ENCODE results near the gene TMEM237. TPM values are rescaled to one million over a fixed set of nuclear protein-coding genes. Genes with fewer than 3 reads are reported as not detected.

TMEM237 gene
- total RNA-seq, 2 experiments from 2014 or later, result 11.5 to 12.5 TPM

DNA sequence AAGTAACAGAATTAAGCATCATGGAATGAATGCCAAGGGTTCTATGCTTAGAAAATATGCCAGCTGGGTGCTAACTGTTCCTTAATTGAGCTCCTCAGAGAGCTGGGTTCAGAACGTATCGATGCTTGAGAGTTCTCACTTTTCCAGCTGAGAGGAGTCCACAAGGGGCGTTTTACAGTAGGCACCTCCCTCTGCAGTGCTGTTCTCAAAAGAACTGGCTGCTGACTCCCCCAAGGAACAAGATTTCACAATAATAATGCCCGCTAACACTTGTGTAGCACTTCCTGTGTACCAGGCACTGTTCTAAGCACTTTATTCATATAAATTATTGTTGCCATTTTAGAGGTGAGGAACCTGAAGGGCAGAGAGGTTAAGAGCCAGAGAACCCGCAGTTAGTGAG, 18.1 kb upstream of the TMEM237 start:
- Mint-ChIP-seq H3K27ac (no peak overlapping the region), H3K27me3 (no peaks in the 10 kb centered on the region)
- CTCF ChIA-PET, result interaction anchor here (1.0 kb wide), 1 partner anchor 21 kb away, joined by 3 read pairs; no protein-coding TSS in a partner anchor

GRCh38 chr2:201660293-201660895, 17.1 kb upstream of the TMEM237 start:
- H3K9me3 Mint-ChIP-seq (ENCODE audit: low read depth), result no peaks in the 10 kb centered on the region
- ChIA-PET POLR2A (no interaction called here), CTCF (no interaction called here)
- no peaks in the 10 kb centered on the region for H3K36me3 Mint-ChIP-seq (ENCODE audit: low read depth)
- H3K27ac Mint-ChIP-seq, result no peak overlapping the region
- intact Hi-C loops (cut with DNase I, micrococcal nuclease), result no loop called here
- H3K4me1 Mint-ChIP-seq, result no peaks in the 10 kb centered on the region
- H3K4me3 Mint-ChIP-seq, result no peak overlapping the region
- ATAC-seq (no peak), DNase-seq (no peak)
- no peaks in the 10 kb centered on the region for H3K27me3 Mint-ChIP-seq

More for the DNA sequence above, 18.1 kb upstream of the TMEM237 start:
- intact Hi-C loops (cut with DNase I, micrococcal nuclease), result no loop called here
- POLR2A ChIA-PET, result no interaction called here
- DNase-seq (no peak), ATAC-seq (no peak)
- H3K4me1 Mint-ChIP-seq, result no peaks in the 10 kb centered on the region
- no peaks in the 10 kb centered on the region for H3K9me3 Mint-ChIP-seq (ENCODE audit: low read depth)
- no peak overlapping the region for H3K4me3 Mint-ChIP-seq
- no peaks in the 10 kb centered on the region for H3K36me3 Mint-ChIP-seq (ENCODE audit: low read depth)

DNA sequence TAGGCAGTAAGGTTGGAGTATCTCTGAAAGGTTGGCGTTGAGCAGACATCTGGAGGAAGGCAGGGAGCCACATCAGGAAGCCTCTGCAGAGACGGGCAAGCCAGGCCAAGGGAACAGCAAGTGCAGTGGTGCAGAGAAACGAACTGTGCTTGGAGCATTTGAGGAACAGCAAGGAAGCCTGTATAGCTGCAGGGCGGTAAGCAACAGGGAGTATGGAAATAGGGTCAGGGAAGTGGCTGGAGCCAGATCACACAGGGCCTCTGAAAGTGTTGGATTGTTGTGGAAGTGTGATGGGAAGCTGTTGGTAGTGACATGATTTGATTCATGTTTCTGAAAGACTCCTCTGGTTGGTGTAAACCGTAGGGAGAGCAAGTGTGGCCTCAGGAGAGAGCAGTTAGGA, 13.4 kb upstream of the TMEM237 start:
- intact Hi-C loops (cut with DNase I, micrococcal nuclease), result no loop called here
- ATAC-seq (no peak), DNase-seq (no peak)
- no peaks in the 10 kb centered on the region for H3K9me3 Mint-ChIP-seq (ENCODE audit: low read depth)
- ChIA-PET CTCF (interaction anchor here (0.7 kb wide), 1 partner anchor 201 kb away, joined by 3 read pairs; no protein-coding TSS in a partner anchor), POLR2A (no interaction called here)
- peaks cover 3% of the 10 kb centered on the region for H3K4me1 Mint-ChIP-seq
- no peak overlapping the region for H3K27ac Mint-ChIP-seq
- no peaks in the 10 kb centered on the region for H3K36me3 Mint-ChIP-seq (ENCODE audit: low read depth)
- H3K27me3 Mint-ChIP-seq, result peaks cover 5% of the 10 kb centered on the region
- H3K4me3 Mint-ChIP-seq, result no peak overlapping the region

DNA sequence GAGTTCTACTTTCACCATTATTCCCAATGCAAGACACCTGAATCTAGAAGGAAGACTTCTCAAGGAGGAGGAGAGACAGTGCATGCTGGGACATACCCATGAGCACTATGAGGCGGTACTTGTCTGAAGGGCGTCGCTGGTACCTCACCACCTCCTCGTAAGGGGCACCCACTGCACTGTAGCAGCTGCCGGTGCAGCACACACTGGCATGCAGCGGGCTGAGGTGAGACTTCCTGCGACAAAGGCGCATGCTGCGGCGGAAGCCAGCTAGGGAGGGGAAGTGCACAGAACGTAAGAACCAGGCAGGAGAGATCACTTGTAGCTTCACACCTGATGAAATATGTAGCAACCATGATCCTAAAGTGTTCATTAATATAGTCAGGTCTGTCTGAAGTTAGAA, 12.8 kb upstream of the TMEM237 start:
- Mint-ChIP-seq H3K9me3 (ENCODE audit: low read depth) (no peaks in the 10 kb centered on the region), H3K27me3 (peaks cover 5% of the 10 kb centered on the region), H3K4me1 (peaks cover 3% of the 10 kb centered on the region), H3K4me3 (no peak overlapping the region), H3K27ac (no peak overlapping the region), H3K36me3 (ENCODE audit: low read depth) (no peaks in the 10 kb centered on the region)
- ATAC-seq (no peak), DNase-seq (no peak)
- ChIA-PET POLR2A (no interaction called here), CTCF (no interaction called here)
- intact Hi-C loops (cut with DNase I, micrococcal nuclease), result no loop called here

GRCh38 chr2:201654616-201655384, 11.5 kb upstream of the TMEM237 start:
- peaks cover 3% of the 10 kb centered on the region for H3K4me1 Mint-ChIP-seq

GRCh38 chr2:201653221-201653620, 9.9 kb upstream of the TMEM237 start:
- no peak overlapping the region for H3K4me3 Mint-ChIP-seq
- H3K9me3 Mint-ChIP-seq (ENCODE audit: low read depth), result no peaks in the 10 kb centered on the region
- H3K4me1 Mint-ChIP-seq, result peaks cover 3% of the 10 kb centered on the region
- CTCF ChIA-PET, result interaction anchor here (0.8 kb wide), 1 partner anchor 9 kb away, joined by 3 read pairs; no protein-coding TSS in a partner anchor
- no peak overlapping the region for H3K27ac Mint-ChIP-seq
- no peaks in the 10 kb centered on the region for H3K36me3 Mint-ChIP-seq (ENCODE audit: low read depth)
- peaks cover 8% of the 10 kb centered on the region for H3K27me3 Mint-ChIP-seq
- POLR2A ChIA-PET, result no interaction called here
- DNase-seq, result no peak
- no peak for ATAC-seq
- intact Hi-C loops (cut with DNase I, micrococcal nuclease), result no loop called here

More at GRCh38 chr2:201654616-201655384, 11.5 kb upstream of the TMEM237 start:
- H3K27ac Mint-ChIP-seq, result no peak overlapping the region
- intact Hi-C loops (cut with DNase I, micrococcal nuclease), result no loop called here
- DNase-seq, result no peak
- H3K27me3 Mint-ChIP-seq, result peaks cover 5% of the 10 kb centered on the region
- CTCF ChIA-PET, result no interaction called here
- no peaks in the 10 kb centered on the region for H3K9me3 Mint-ChIP-seq (ENCODE audit: low read depth)
- POLR2A ChIA-PET, result no interaction called here
- no peak overlapping the region for H3K4me3 Mint-ChIP-seq
- H3K36me3 Mint-ChIP-seq (ENCODE audit: low read depth), result no peaks in the 10 kb centered on the region
- no peak for ATAC-seq

- H3K9me3 Mint-ChIP-seq (ENCODE audit: low read depth), result no peaks in the 10 kb centered on the region
- no peak overlapping the region for H3K4me3 Mint-ChIP-seq
- POLR2A ChIA-PET, result no interaction called here
- DNase-seq (no peak), ATAC-seq (no peak)
- H3K4me1 Mint-ChIP-seq, result peaks cover 3% of the 10 kb centered on the region
- H3K36me3 Mint-ChIP-seq (ENCODE audit: low read depth), result no peaks in the 10 kb centered on the region
- intact Hi-C loops (cut with DNase I, micrococcal nuclease), result loop anchor here (10.0 kb wide), 2 partner anchors 415 to 615 kb away; partner anchors contain the start of gene NOP58 (in 1 of the 2)
- H3K27me3 Mint-ChIP-seq, result peaks cover 8% of the 10 kb centered on the region
- no peak overlapping the region for H3K27ac Mint-ChIP-seq
- CTCF ChIA-PET, result no interaction called here
Observed at GRCh38 chr2:201649442-201649841, 6.1 kb upstream of the TMEM237 start.

- ATAC-seq, result no peak
- H3K4me1 Mint-ChIP-seq, result peaks cover 7% of the 10 kb centered on the region
Observed at GRCh38 chr2:201647431-201647830, 4.1 kb upstream of the TMEM237 start.

GRCh38 chr2:201644001-201644400, 698 bp upstream of the TMEM237 start:
- no peak for ATAC-seq
- CTCF ChIA-PET, result interaction anchor here (0.9 kb wide), 1 partner anchor 10 kb away, joined by 3 read pairs; no protein-coding TSS in a partner anchor

More at GRCh38 chr2:201647431-201647830, 4.1 kb upstream of the TMEM237 start:
- H3K27me3 Mint-ChIP-seq, result peaks cover 4% of the 10 kb centered on the region
- H3K36me3 Mint-ChIP-seq (ENCODE audit: low read depth), result no peaks in the 10 kb centered on the region
- intact Hi-C loops (cut with DNase I, micrococcal nuclease), result loop anchor here (10.0 kb wide), 2 partner anchors 413 to 617 kb away; partner anchors contain the start of gene NOP58 (in 1 of the 2)
- H3K27ac Mint-ChIP-seq, result no peak overlapping the region
- no peak for DNase-seq
- POLR2A ChIA-PET, result no interaction called here
- CTCF ChIA-PET, result interaction anchor here (1.3 kb wide), 1 partner anchor 23 kb away, joined by 4 read pairs; no protein-coding TSS in a partner anchor
- no peak overlapping the region for H3K4me3 Mint-ChIP-seq
- no peaks in the 10 kb centered on the region for H3K9me3 Mint-ChIP-seq (ENCODE audit: low read depth)

DNA sequence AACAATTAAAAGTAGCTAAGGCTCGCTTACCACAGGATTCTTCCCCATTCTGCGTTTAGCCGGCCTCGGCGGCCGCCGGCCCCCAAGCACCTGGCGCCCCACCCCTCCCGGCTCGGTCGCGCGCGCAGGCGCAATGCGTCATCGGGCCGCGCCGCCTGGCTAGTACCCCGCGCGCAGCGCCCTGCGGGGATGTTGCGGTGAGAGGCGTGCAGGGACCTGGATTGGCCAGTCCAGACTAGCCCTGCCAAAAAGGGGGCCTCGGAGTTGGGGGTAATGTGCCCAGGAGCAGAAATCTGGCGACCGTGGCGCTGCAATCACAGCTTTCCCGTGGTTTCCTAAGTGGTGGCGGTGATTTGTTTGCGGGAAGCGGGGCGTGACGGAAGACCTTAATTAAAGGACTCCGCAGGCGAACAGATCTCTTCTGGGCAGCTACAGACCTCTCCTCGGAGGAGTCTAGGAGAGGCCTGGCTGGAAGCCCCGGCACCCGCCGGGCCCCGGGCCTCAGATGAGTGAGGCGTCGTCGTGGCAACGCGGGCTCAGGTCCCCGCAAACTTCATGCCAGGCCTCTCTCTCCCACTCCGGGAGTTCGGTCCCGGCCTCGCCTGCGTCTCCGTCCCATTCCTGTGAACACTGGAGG, 606 bp downstream of the TMEM237 start:
- intact Hi-C loops (cut with DNase I, micrococcal nuclease), result loop anchor here (1.0 to 10.0 kb wide), 14 partner anchors 139 to 1375 kb away; partner anchors contain the start of genes STRADB (in 2 of the 2), TRAK2 (in 2 of the 2), ALS2 (in 1 of the 2) and BMPR2 (in 1 of the 2)
- Mint-ChIP-seq H3K4me3 (peak overlapping the region; percentile 79), H3K27ac (peak overlapping the region; percentile 84), H3K9me3 (ENCODE audit: low read depth) (no peaks in the 10 kb centered on the region), H3K36me3 (ENCODE audit: low read depth) (no peaks in the 10 kb centered on the region), H3K27me3 (no peaks in the 10 kb centered on the region), H3K4me1 (peaks cover 9% of the 10 kb centered on the region)
- ATAC-seq (peak; percentile 82), DNase-seq (peak; percentile 91)
- ChIA-PET POLR2A (interaction anchor here (0.6 to 1.0 kb wide), 2 partner anchors 190 to 409 kb away, joined by 3 to 4 read pairs; no protein-coding TSS in a partner anchor), CTCF (interaction anchor here (0.6 to 0.8 kb wide), 4 partner anchors 144 to 1380 kb away, joined by 3 read pairs; partner anchors contain the start of gene STRADB)

More at GRCh38 chr2:201644001-201644400, 698 bp upstream of the TMEM237 start:
- H3K27me3 Mint-ChIP-seq, result peaks cover 2% of the 10 kb centered on the region
- peak overlapping the region; percentile 79 for H3K4me3 Mint-ChIP-seq
- H3K9me3 Mint-ChIP-seq (ENCODE audit: low read depth), result no peaks in the 10 kb centered on the region
- POLR2A ChIA-PET, result no interaction called here
- DNase-seq, result no peak
- H3K4me1 Mint-ChIP-seq, result peaks cover 9% of the 10 kb centered on the region
- intact Hi-C loops (cut with DNase I, micrococcal nuclease), result loop anchor here (5.0 to 10.0 kb wide), 9 partner anchors 138 to 1373 kb away; partner anchors contain the start of genes ALS2 (in 1 of the 2), BZW1 (in 1 of the 2), CASP10 (in 1 of the 2) and CASP8 (in 1 of the 2)
- no peaks in the 10 kb centered on the region for H3K36me3 Mint-ChIP-seq (ENCODE audit: low read depth)
- no peak overlapping the region for H3K27ac Mint-ChIP-seq

GRCh38 chr2:201642086-201642578, 1.2 kb downstream of the TMEM237 start:
- DNase-seq (no peak), ATAC-seq (peak; percentile 37)
- Mint-ChIP-seq H3K9me3 (ENCODE audit: low read depth) (no peaks in the 10 kb centered on the region), H3K4me3 (peak overlapping the region; percentile 79), H3K27ac (peak overlapping the region; percentile 84), H3K36me3 (ENCODE audit: low read depth) (no peaks in the 10 kb centered on the region), H3K4me1 (peaks cover 9% of the 10 kb centered on the region), H3K27me3 (no peaks in the 10 kb centered on the region)
- ChIA-PET CTCF (interaction anchor here (0.6 to 0.8 kb wide), 3 partner anchors 144 to 1381 kb away, joined by 3 read pairs; partner anchors contain the start of gene STRADB), POLR2A (interaction anchor here (0.6 kb wide), 1 partner anchor 189 kb away, joined by 4 read pairs; no protein-coding TSS in a partner anchor)
- intact Hi-C loops (cut with DNase I, micrococcal nuclease), result loop anchor here (1.0 to 10.0 kb wide), 14 partner anchors 139 to 1375 kb away; partner anchors contain the start of genes STRADB (in 2 of the 2), TRAK2 (in 2 of the 2), ALS2 (in 1 of the 2) and BMPR2 (in 1 of the 2)

All from activated CD4-positive, alpha-beta T cell treated with anti-CD3 and anti-CD28 coated beads for 36 hours (primary cell).